C4-2B (cell line): ENCODE measurements around the gene FURIN.

Experiments used
- ZFX ChIP-seq: fragments of 450-650 bp; IDR thresholded peaks from 2 replicates; pipeline ENCODE4 v1.6.1; 2017
- TF ChIP-seq, protein P1 (sequence below): fragments of 450-650 bp; conservative IDR thresholded peaks from 2 replicates; pipeline ENCODE4 v1.5.1; 2017; ENCODE audit warnings: mild to moderate bottlenecking

DNA sequence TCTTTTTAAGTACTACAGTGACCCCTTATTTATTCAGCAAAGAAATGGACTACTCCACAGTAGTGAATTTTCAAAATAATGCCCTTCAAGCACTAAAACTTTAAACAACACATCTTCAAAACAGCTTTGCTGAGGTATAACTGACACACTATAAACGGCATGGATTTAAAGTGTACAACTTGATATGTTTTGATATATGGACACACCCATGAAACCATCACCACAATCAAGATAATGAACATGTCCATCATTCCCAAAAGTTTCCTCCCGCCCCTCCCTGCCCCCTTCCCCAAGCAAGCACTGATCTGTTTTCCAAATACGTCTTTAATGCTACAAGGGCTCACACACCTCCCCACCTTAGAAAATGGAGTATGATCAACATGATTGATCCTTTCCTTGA is 1.6 kb upstream of the FURIN start:
- TF ChIP-seq, protein P1, sequence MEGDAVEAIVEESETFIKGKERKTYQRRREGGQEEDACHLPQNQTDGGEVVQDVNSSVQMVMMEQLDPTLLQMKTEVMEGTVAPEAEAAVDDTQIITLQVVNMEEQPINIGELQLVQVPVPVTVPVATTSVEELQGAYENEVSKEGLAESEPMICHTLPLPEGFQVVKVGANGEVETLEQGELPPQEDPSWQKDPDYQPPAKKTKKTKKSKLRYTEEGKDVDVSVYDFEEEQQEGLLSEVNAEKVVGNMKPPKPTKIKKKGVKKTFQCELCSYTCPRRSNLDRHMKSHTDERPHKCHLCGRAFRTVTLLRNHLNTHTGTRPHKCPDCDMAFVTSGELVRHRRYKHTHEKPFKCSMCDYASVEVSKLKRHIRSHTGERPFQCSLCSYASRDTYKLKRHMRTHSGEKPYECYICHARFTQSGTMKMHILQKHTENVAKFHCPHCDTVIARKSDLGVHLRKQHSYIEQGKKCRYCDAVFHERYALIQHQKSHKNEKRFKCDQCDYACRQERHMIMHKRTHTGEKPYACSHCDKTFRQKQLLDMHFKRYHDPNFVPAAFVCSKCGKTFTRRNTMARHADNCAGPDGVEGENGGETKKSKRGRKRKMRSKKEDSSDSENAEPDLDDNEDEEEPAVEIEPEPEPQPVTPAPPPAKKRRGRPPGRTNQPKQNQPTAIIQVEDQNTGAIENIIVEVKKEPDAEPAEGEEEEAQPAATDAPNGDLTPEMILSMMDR: no peak
- TF ChIP-seq ZFX: no peak
